Measurements from ENCODE around the gene GALNT1.

The GALNT1 gene

DNA sequence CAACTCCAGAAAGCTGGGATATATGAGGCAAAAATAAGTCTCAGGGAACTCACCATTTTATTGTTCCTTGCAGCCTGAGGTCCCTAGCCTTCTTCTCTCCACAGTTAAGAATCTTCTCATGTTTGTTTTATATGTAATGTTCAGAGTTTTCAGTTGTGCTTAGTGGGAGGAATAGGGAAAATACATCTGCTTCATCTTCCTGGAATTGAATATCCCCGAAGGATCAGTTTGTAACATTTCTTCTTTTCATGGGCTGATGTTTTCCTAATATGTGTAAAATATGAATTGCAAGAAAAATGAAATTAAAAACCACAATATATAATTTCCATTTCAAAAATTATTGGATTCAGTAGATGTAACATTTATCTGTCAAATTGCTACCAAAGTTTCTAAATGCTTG is 8.0 kb downstream of the GALNT1 start:
- in situ Hi-C loops (cut with MboI; ENCODE audit: low sequenced_read_pairs): no loop called here
- Histone ChIP-seq H3K27me3 (ENCODE audit: low read depth) (no peaks in the 10 kb centered on the region), H3K4me3 (no peak overlapping the region), H3K9me3 (peaks cover 6% of the 10 kb centered on the region), H3K4me1 (no peaks in the 10 kb centered on the region), H3K36me3 (replicated peaks) (no peaks in the 10 kb centered on the region)
- DNase-seq (ENCODE audit: low spot score in 2 of 2): no peak

DNA sequence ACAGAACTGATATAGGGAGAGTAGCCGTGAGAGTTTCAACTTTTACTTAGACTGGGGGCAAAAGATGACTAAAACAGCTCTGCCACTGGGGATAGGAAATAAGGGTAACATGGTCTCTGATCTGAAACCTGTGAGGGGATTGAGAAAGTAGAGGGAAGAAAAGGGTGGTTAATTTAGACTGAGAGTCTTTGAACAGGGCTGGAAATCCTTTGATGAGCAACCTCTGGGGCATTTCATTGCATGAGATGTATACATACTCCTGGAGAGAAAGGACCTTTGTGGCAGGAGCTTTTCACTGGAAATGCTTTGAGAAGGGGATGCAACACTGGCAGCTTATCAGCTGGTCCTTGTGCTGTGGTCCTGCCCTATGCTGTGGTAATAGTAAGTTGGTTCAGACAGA is 9.4 kb downstream of the GALNT1 start:
- no peaks in the 10 kb centered on the region for H3K27me3 ChIP-seq (ENCODE audit: low read depth)
- H3K4me3 ChIP-seq: no peak overlapping the region
- no peaks in the 10 kb centered on the region; the same call in 1 of the 2 replicates for H3K9me3 ChIP-seq
- in situ Hi-C loops (cut with MboI; ENCODE audit: low sequenced_read_pairs): no loop called here
- no peak for DNase-seq (ENCODE audit: low spot score in 2 of 2)
- H3K36me3 ChIP-seq (replicated peaks): no peaks in the 10 kb centered on the region
- H3K4me1 ChIP-seq: no peaks in the 10 kb centered on the region

DNA sequence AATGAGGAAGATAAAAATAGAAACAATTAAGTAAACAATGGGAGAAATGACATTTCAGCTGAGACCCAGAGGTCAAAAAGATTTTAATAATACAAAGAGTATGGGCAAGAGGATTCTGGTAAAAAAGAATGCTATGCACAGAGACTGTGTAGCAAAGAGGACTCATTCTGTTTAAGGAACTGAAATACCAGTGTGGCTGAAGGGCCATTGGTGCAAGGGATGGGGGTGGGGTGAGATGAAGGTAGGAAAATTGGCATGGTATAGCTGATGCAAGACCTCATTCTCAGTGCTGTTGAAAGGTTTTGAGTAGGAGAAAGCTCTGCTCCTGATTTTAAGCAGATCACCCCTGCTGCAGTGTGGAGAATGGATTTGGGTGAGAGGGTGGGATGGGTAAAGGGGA is 10.8 kb downstream of the GALNT1 start:
- no peaks in the 10 kb centered on the region for H3K27me3 ChIP-seq (ENCODE audit: low read depth)
- H3K36me3 ChIP-seq (replicated peaks): no peaks in the 10 kb centered on the region
- H3K9me3 ChIP-seq: no peaks in the 10 kb centered on the region; the same call in 1 of the 2 replicates
- in situ Hi-C loops (cut with MboI; ENCODE audit: low sequenced_read_pairs): no loop called here
- H3K4me1 ChIP-seq: no peaks in the 10 kb centered on the region
- H3K4me3 ChIP-seq: no peak overlapping the region
- no peak for DNase-seq (ENCODE audit: low spot score in 2 of 2)

DNA sequence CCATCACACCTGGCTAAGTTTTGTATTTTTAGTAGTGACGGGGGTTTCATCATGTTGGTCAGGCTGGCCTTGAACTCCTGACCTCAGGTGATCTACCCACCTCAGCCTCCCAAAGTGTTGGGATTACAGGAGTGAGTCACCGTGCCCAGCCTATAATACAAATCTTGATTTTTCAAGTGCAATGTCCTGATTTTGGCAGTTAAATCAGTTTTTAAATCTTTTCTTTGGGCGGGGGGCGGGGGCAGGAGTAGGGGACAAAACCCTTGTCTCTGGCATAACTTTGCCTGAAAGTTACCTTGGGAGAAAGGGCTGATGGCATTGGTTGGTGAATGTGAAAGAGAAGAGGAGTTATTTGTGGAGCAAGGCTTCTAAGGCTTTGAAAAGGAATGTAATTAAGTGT is 12.3 kb downstream of the GALNT1 start:
- no peak for DNase-seq (ENCODE audit: low spot score in 2 of 2)
- Histone ChIP-seq H3K4me1 (no peaks in the 10 kb centered on the region), H3K36me3 (replicated peaks) (no peaks in the 10 kb centered on the region), H3K27me3 (ENCODE audit: low read depth) (no peaks in the 10 kb centered on the region), H3K9me3 (no peaks in the 10 kb centered on the region), H3K4me3 (no peak overlapping the region)
- in situ Hi-C loops (cut with MboI; ENCODE audit: low sequenced_read_pairs): no loop called here

DNA sequence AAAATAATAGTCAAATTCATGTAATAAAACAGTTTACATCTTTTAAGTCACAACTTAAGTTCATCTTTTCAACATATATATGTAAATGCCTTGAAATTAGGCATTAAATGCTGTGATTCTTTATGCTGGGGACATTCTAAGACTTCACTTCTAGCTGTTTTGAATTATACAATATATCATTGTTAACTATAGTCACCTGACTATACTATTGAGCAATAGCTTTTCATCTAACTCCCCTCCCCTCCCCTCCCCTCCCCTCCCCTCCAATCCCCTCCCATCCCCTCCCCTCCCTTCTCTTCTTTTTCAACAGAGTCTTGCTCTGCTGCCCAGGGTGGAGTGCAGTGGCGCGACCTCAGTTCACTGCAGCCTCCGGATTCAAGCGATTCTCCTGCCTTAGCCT is 16.2 kb downstream of the GALNT1 start:
- Histone ChIP-seq H3K27me3 (ENCODE audit: low read depth) (no peaks in the 10 kb centered on the region), H3K9me3 (0 out of 2 replicates have a peak, but pooled peaks cover 2% of the 10 kb centered on the region), H3K4me3 (no peak overlapping the region), H3K36me3 (replicated peaks) (no peaks in the 10 kb centered on the region), H3K4me1 (no peaks in the 10 kb centered on the region)
- DNase-seq (ENCODE audit: low spot score in 2 of 2): no peak
- in situ Hi-C loops (cut with MboI; ENCODE audit: low sequenced_read_pairs): no loop called here

DNA sequence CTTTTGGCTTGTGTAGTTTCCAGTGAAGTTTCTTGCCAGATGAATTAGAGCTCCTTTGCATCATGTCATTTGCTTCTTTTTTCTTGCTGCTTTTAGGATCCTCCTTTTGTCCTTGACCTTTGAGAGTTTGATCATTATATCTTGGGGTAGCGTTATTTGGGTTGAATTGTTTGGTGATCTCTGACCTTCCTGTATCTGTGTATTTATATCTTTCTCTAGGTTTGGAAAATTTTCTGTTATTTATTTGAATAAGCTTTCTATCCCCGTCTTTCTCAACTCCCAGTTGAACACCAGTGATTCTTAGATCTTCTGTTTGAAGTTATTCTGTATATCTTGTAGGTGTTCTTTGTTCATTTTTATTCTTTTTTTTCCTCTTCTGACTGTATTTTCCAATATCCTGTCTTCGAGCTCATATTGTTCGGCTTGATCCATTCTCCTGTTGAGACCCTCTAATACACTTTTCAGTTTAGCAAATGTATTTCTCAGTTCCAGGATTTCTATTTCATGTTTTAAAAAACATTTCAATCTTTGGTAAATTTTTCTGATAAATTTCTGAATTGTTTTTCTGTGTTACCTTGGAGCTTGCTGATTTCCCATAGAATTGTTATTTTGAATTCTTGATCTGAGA is 20.8 kb downstream of the GALNT1 start:
- Histone ChIP-seq H3K36me3 (replicated peaks) (no peaks in the 10 kb centered on the region), H3K4me1 (no peaks in the 10 kb centered on the region), H3K4me3 (no peak overlapping the region), H3K27me3 (ENCODE audit: low read depth) (no peaks in the 10 kb centered on the region), H3K9me3 (0 out of 2 replicates have a peak, but pooled peaks cover 2% of the 10 kb centered on the region)
- in situ Hi-C loops (cut with MboI; ENCODE audit: low sequenced_read_pairs): no loop called here
- DNase-seq (ENCODE audit: low spot score in 2 of 2): no peak

DNA sequence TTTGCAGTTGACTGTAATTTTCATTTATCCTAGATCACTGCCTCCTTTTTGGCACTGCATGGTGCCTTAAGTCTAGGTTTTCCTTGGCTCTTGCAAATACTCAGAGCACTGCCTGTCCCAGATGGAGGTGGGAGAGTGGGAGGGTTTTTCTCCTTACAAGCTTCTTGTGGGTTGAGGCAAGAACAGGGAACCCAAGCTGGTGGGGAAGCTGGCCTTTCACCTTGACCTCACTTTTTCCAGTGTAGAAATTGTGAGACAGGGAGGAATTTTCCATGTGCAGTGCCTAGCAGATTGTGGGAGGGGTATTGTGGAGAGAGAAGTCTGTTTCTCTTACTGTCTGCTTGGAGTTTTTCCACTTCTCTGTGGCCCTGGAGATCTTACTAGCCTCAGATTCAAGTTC is 21.5 kb downstream of the GALNT1 start:
- in situ Hi-C loops (cut with MboI; ENCODE audit: low sequenced_read_pairs): no loop called here
- no peak overlapping the region for H3K4me3 ChIP-seq
- no peaks in the 10 kb centered on the region for H3K36me3 ChIP-seq (replicated peaks)

DNA sequence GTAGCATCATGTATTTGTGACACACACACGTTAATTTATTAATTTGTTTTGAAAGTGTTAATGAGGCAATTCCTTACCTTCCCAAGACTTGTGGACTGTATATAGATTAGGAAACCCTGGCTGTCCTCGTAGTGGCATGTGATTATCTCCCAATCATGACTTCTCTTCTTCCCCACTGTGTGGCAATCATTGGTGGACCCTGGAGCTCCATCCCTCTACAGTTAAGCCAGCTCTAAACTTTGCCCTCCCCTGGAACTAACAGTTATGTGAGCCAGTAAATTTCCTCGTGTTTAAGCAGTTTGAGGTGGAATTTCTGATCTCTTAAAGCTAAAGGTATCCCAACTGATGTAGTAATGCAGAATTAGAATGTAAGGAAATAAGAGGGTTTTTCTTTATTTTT is 22.0 kb downstream of the GALNT1 start:
- DNase-seq (ENCODE audit: low spot score in 2 of 2): no peak
- Histone ChIP-seq H3K4me3 (no peak overlapping the region), H3K27me3 (ENCODE audit: low read depth) (no peaks in the 10 kb centered on the region), H3K36me3 (replicated peaks) (no peaks in the 10 kb centered on the region), H3K9me3 (0 out of 2 replicates have a peak, but pooled peaks cover 2% of the 10 kb centered on the region), H3K4me1 (no peaks in the 10 kb centered on the region)
- in situ Hi-C loops (cut with MboI; ENCODE audit: low sequenced_read_pairs): no loop called here

More for the DNA sequence above, 21.5 kb downstream of the GALNT1 start:
- H3K27me3 ChIP-seq (ENCODE audit: low read depth): no peaks in the 10 kb centered on the region
- no peaks in the 10 kb centered on the region for H3K4me1 ChIP-seq
- DNase-seq (ENCODE audit: low spot score in 2 of 2): no peak
- H3K9me3 ChIP-seq: 0 out of 2 replicates have a peak, but pooled peaks cover 2% of the 10 kb centered on the region

DNA sequence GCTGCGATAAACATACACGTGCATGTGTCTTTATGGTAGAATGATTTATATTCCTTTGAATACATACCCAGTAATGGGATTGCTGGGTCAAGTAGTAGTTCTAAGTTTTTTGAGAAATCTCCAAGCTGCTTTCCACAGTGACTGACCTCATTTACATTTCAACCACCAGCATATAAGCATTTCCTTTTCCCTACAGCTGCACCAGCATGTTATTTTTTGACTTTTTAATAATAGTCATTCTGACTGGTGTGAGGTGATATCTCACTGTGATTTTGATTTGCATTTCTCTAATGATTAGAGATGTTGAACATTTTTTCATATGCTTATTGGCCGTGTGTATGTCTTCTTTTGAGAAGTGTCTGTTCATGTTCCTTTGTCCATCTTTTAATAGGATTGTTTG is 22.8 kb downstream of the GALNT1 start:
- no peak for DNase-seq (ENCODE audit: low spot score in 2 of 2)
- in situ Hi-C loops (cut with MboI; ENCODE audit: low sequenced_read_pairs): no loop called here
- Histone ChIP-seq H3K4me1 (peaks cover under 1% of the 10 kb centered on the region; the same call in 1 of the 2 replicates), H3K9me3 (0 out of 2 replicates have a peak, but pooled peaks cover 2% of the 10 kb centered on the region), H3K27me3 (ENCODE audit: low read depth) (no peaks in the 10 kb centered on the region), H3K36me3 (replicated peaks) (no peaks in the 10 kb centered on the region), H3K4me3 (no peak overlapping the region)

DNA sequence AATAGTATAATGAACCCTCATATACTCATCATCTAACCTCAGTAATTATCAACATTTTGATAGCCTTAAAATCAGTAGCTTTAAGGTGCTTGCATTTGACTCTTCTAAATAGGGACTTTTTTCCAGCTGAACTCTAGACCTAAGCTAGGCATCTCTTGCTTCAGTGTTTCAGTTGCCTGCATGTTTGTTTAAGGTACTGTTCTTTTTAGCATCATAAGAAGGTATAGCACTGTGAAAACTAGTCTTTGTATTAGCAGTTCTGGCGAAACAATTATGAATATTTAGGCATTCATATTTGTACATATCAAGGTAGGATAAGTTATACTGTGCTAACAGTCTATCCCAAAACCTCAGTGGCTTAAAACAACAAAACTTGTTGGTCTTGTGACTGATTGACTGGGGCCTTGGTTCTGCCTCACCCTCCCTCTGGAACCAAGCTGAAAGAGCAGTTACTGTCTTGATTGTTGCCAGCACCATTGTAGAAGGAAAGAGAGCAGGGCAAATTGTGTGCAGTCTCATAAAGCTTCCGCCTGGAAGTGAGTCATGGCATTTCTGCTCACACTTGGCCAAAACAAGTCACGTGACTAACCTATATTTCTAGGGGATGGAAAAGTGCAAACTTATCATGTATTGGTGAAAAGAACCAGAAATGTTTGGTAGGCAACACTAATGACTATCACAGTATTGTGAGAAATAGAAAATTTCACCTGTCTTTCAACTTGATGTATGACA is 24.3 kb downstream of the GALNT1 start:
- H3K27me3 ChIP-seq (ENCODE audit: low read depth): no peaks in the 10 kb centered on the region
- H3K36me3 ChIP-seq (replicated peaks): no peaks in the 10 kb centered on the region
- no peak overlapping the region for H3K4me3 ChIP-seq
- in situ Hi-C loops (cut with MboI; ENCODE audit: low sequenced_read_pairs): no loop called here
- DNase-seq (ENCODE audit: low spot score in 2 of 2): no peak
- H3K4me1 ChIP-seq: peaks cover 2% of the 10 kb centered on the region; the same call in 1 of the 2 replicates
- H3K9me3 ChIP-seq: 0 out of 2 replicates have a peak, but pooled peaks cover 2% of the 10 kb centered on the region

DNA sequence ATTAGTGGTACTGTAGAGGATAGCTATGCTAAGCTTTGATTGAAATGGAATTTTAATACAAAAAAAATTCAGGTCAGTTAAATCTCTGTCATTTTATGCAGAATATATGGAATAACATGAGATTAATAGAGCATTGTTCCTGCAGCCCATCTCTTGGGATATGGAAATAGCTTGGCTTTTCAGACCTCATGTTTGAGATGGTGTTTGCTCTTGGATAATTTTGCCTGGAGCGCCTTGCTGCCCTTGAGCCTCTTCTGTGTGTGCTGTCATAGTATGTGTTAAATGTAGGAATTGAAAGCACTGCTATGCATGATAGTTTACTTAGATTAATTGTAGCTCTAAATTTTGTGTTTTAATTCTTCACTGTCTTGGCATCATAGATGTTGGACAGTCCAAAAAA is 27.7 kb downstream of the GALNT1 start:
- Histone ChIP-seq H3K9me3 (no peaks in the 10 kb centered on the region), H3K4me3 (no peak overlapping the region), H3K27me3 (ENCODE audit: low read depth) (no peaks in the 10 kb centered on the region), H3K36me3 (replicated peaks) (no peaks in the 10 kb centered on the region), H3K4me1 (peaks cover 2% of the 10 kb centered on the region; the same call in 1 of the 2 replicates)
- in situ Hi-C loops (cut with MboI; ENCODE audit: low sequenced_read_pairs): no loop called here
- no peak for DNase-seq (ENCODE audit: low spot score in 2 of 2)

DNA sequence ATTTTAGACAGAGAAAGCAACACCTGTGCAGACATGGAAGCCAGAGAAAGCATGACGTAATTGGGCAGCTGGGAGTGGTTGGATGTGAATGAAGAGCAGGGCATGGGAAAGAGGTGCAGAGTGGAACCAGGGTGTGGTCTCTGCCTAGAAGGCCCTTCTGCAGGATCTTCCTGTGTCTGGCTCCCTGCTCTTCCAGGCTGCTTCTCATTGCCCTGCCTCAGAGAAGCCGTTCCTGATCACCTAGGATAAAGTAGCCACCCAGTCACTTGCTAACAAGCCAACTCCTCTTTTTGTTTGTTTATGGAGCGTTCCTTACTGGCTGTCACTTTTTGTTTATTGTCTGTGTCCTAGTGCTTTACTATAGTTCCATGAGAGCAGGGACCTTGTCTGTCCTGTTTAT is 28.5 kb downstream of the GALNT1 start:
- Histone ChIP-seq H3K27me3 (ENCODE audit: low read depth) (no peaks in the 10 kb centered on the region), H3K4me1 (peaks cover 2% of the 10 kb centered on the region; the same call in 1 of the 2 replicates), H3K36me3 (replicated peaks) (no peaks in the 10 kb centered on the region), H3K9me3 (no peaks in the 10 kb centered on the region), H3K4me3 (no peak overlapping the region)
- no peak for DNase-seq (ENCODE audit: low spot score in 2 of 2)
- in situ Hi-C loops (cut with MboI; ENCODE audit: low sequenced_read_pairs): no loop called here

DNA sequence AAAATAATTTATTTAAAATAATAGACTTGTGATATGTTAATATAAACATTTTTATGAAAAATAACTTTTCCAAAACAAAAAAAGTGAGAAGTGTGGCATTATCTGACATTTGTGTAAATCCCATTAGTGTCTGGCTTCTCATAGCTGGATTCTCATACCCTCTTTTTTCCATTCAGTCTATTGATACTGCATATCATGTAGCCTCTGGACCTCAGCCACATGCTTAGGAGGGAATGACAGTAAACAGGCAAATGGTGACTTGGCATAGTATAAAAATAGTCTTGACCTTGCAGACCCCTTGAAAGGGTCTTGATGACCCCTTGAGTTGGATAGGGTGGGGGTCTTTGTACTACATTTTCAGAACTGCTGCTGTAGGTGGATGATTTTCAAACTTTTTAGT is 29.2 kb downstream of the GALNT1 start:
- in situ Hi-C loops (cut with MboI; ENCODE audit: low sequenced_read_pairs): no loop called here
- no peaks in the 10 kb centered on the region for H3K36me3 ChIP-seq (replicated peaks)
- no peaks in the 10 kb centered on the region for H3K9me3 ChIP-seq
- H3K4me1 ChIP-seq: peaks cover 2% of the 10 kb centered on the region; the same call in 1 of the 2 replicates
- no peaks in the 10 kb centered on the region for H3K27me3 ChIP-seq (ENCODE audit: low read depth)
- H3K4me3 ChIP-seq: no peak overlapping the region
- no peak for DNase-seq (ENCODE audit: low spot score in 2 of 2)

DNA sequence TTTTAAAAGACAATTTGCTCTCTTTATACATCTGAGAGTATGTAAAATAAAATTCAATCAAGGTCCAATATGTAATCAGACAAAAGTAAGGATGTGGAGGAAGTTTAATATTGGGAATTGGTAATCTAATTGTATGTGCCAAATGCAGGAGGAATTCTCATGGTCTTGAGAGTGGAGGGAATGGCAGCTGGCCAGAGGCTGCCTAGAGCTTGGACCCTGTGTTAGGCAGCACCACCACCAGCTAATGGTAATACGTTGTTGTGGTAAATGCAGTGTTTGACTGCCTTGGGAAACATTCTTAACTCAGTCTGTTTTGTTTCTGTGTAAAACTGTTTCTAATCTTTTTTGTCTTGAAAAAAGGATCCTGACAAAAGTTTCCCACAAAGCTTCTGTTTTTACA is 30.0 kb downstream of the GALNT1 start:
- no peaks in the 10 kb centered on the region for H3K27me3 ChIP-seq (ENCODE audit: low read depth)
- in situ Hi-C loops (cut with MboI; ENCODE audit: low sequenced_read_pairs): no loop called here
- no peaks in the 10 kb centered on the region for H3K36me3 ChIP-seq (replicated peaks)
- H3K4me1 ChIP-seq: peaks cover 2% of the 10 kb centered on the region; the same call in 1 of the 2 replicates
- H3K9me3 ChIP-seq: no peaks in the 10 kb centered on the region
- H3K4me3 ChIP-seq: no peak overlapping the region
- DNase-seq (ENCODE audit: low spot score in 2 of 2): no peak
